Transverse colon (tissue), 4 donors: ENCODE results near the gene ZNF628. TPM values are rescaled to one million over a fixed set of nuclear protein-coding genes. Genes with fewer than 3 reads are reported as not detected.

Experiments
- DNase-seq: peaks from one replicate; pipeline ENCODE4 v3.0.0-alpha.2; 2019
- H3K27ac ChIP-seq, 4 donors: fragments of 200-600 bp; sonication (generic); 2 replicates each; pipeline ENCODE4 v1.5.1; 2016 to 2018; ENCODE audit warnings: inconsistent platforms in 4 of 4
- H3K27me3 ChIP-seq: fragments of 200-600 bp; sonication (generic); 2 replicates; pipeline ENCODE4 v1.5.1; 2017; ENCODE audit warnings: inconsistent platforms
- H3K36me3 ChIP-seq, 4 donors: fragments of 200-600 bp; sonication (generic); 2 replicates each; pipeline ENCODE4 v1.5.1; 2017 to 2019; ENCODE audit warnings: inconsistent platforms in 4 of 4
- H3K4me1 ChIP-seq, 4 donors: fragments of 200-600 bp; sonication (generic); 2 replicates each; pipeline ENCODE4 v1.5.1; 2017 to 2020; ENCODE audit warnings: inconsistent platforms in 4 of 4
- H3K4me3 ChIP-seq, 4 donors: fragments of 200-600 bp; sonication (generic); 1 replicate in 1 of 4; 2 replicates in 3 of 4; pipeline versions ENCODE4 v1.5.1 to v1.6.1; 2017 to 2019; ENCODE audit warnings: inconsistent platforms in 4 of 4
- H3K9me3 ChIP-seq, 2 donors: fragments of 200-600 bp; sonication (generic); 2 replicates each; pipeline ENCODE4 v1.5.1; 2017 to 2019; ENCODE audit warnings: inconsistent platforms in 2 of 2
- EP300 ChIP-seq: sonication (generic); formaldehyde crosslinking; IDR thresholded peaks from one replicate; pipeline ENCODE4 v1.6.1; 2017; ENCODE audit warnings: antibody characterized with exemption, low read depth
- POLR2A ChIP-seq: fragments of 450-650 bp; IDR thresholded peaks from one replicate; pipeline ENCODE4 v1.6.1; 2016; ENCODE audit warnings: antibody characterized with exemption, mild to moderate bottlenecking, moderate library complexity
- POLR2AphosphoS5 ChIP-seq, 3 donors: sonication (generic); formaldehyde crosslinking; IDR thresholded peaks; one replicate each; pipeline ENCODE4 v1.6.1; 2016; ENCODE audit warnings: antibody characterized with exemption in 3 of 3
- WGBS, 2 donors: methylation state at CpG; one replicate each; pipeline ENCODE4 v1.1.5; 2018; ENCODE audit warnings: low coverage in 1 of 2; 5-methylcytosine and 5-hydroxymethylcytosine counted together
- in situ Hi-C, 4 donors: fragments of 200-750 bp; cut with MboI; loops; one replicate each; pipeline versions ENCODE4 v1.15.0 to v1.15.1; 2017; ENCODE audit warnings: low sequenced_read_pairs in 3 of 4, low pct_ligation_motif_present in 1 of 4, low pct_unique_long_range_greater_than_20kb in 1 of 4
- intact Hi-C: fragments of 100-400 bp; cut with DNase I; formaldehyde crosslinking; loops from one replicate; pipeline ENCODE4 v1.15.1; 2023; ENCODE audit warnings: low total_unique reads
- total RNA-seq, 4 donors: library from RNA; depleted of rRNA; stranded (reverse); fragments of >200 nt; gene quantifications; one replicate each; pipeline ENCODE4 v1.1.0, GENCODE V29; 2016
- TF ChIP-seq, protein P1 (sequence below), 5 experiments: fragments of 200-600 bp in 3 of 5; fragments of 450-650 bp in 2 of 5; sonication (generic) in 3 of 5; IDR thresholded peaks; 1 replicate in 2 of 5; 2 replicates in 3 of 5; pipeline ENCODE4 v1.5.1; 2016 to 2017; ENCODE audit warnings: antibody characterized with exemption in 5 of 5, inconsistent platforms in 3 of 5, mild to moderate bottlenecking in 2 of 5, moderate library complexity in 1 of 5

The ZNF628 gene
- total RNA-seq, 4 donors from 2014 or later = 5.9 to 7.6 (median 6.4) TPM

- peaks cover 82% of the 10 kb centered on the region for H3K27me3 ChIP-seq
- intact Hi-C loops = no loop called here
- 80 to 83% methylated on average over 2 to 5 of the region's 5 CpGs for WGBS, 2 donors
- no peaks in the 10 kb centered on the region for H3K9me3 ChIP-seq
- TF ChIP-seq POLR2A = no peak
- TF ChIP-seq, protein P1, sequence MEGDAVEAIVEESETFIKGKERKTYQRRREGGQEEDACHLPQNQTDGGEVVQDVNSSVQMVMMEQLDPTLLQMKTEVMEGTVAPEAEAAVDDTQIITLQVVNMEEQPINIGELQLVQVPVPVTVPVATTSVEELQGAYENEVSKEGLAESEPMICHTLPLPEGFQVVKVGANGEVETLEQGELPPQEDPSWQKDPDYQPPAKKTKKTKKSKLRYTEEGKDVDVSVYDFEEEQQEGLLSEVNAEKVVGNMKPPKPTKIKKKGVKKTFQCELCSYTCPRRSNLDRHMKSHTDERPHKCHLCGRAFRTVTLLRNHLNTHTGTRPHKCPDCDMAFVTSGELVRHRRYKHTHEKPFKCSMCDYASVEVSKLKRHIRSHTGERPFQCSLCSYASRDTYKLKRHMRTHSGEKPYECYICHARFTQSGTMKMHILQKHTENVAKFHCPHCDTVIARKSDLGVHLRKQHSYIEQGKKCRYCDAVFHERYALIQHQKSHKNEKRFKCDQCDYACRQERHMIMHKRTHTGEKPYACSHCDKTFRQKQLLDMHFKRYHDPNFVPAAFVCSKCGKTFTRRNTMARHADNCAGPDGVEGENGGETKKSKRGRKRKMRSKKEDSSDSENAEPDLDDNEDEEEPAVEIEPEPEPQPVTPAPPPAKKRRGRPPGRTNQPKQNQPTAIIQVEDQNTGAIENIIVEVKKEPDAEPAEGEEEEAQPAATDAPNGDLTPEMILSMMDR (IDR thresholded peaks at IDR 0.05) = no peak
- no peak for TF ChIP-seq EP300
- no peak for TF ChIP-seq POLR2AphosphoS5 (IDR thresholded peaks at IDR 0.05)
- DNase-seq = no peak
- no peak overlapping the region for H3K27ac ChIP-seq
- no peak overlapping the region for H3K4me3 ChIP-seq
- H3K4me1 ChIP-seq = peaks cover 0 to 24% (median 3%) of the 10 kb centered on the region in 4 donors
- in situ Hi-C loops = no loop called here
- no peaks in the 10 kb centered on the region for H3K36me3 ChIP-seq
Observed at GRCh38 chr19:55439052-55439451, 37.4 kb upstream of the ZNF628 start.

DNA sequence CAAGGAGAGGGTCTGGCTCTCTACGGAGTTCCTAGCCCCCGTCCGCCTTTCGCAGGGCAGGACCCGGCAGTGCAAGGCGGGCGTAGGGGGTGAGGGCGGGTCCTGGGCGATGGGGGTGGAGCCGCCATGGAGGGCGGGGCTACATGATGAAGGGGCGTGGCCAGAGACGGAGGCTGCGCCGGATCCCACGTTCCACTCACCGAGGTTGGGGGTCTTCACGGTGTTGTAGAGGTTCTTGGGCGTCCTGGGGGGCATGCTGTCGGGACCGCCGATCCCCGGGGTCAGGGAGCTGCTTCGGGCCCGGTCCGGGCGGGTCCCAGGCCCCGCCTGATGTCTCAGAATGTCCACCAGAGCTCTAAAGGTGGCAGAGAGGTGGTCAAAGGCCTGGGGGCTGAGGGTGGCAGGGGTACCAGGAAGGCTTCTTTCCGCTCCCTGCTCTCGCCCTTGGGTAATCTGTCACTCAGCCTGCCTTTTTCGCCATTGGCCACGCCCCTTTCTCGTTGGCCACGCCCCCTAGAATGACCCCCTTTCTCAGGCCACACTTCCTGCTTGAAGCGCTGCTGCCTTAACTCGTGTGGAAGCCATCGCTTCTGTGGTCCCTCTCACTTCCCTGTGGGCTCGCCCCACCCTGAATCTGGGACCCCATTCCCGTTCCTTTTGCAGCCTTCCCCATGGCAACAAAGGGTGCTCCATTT is 35.9 kb upstream of the ZNF628 start:
- intact Hi-C loops (no loop called here), in situ Hi-C loops (no loop called here)
- Histone ChIP-seq H3K4me3 (no peak overlapping the region), H3K36me3 (no peaks in the 10 kb centered on the region), H3K4me1 (peaks cover 0 to 24% (median 3%) of the 10 kb centered on the region in 4 donors), H3K27me3 (peaks cover 98% of the 10 kb centered on the region), H3K27ac (no peak overlapping the region), H3K9me3 (no peaks in the 10 kb centered on the region)
- WGBS, 2 donors = 21% methylated on average over 30 of the region's 39 CpGs; no CpG with 5 or more reads in 1 of the 2 donors
- no peak for TF ChIP-seq EP300
- no peak for TF ChIP-seq POLR2AphosphoS5 (IDR thresholded peaks at IDR 0.05)
- TF ChIP-seq, protein P1 (IDR thresholded peaks at IDR 0.05) = no peak
- no peak for TF ChIP-seq POLR2A
- DNase-seq = no peak

- WGBS, 2 donors = 4 to 9% methylated on average over 8 to 21 of the region's 21 CpGs
- TF ChIP-seq POLR2AphosphoS5 (IDR thresholded peaks at IDR 0.05) = no peak
- TF ChIP-seq POLR2A = no peak
- TF ChIP-seq, protein P1 (IDR thresholded peaks at IDR 0.05) = no peak
- TF ChIP-seq EP300 = no peak
- in situ Hi-C loops = no loop called here
Observed at GRCh38 chr19:55441319-55441691, 35.1 kb upstream of the ZNF628 start.

DNA sequence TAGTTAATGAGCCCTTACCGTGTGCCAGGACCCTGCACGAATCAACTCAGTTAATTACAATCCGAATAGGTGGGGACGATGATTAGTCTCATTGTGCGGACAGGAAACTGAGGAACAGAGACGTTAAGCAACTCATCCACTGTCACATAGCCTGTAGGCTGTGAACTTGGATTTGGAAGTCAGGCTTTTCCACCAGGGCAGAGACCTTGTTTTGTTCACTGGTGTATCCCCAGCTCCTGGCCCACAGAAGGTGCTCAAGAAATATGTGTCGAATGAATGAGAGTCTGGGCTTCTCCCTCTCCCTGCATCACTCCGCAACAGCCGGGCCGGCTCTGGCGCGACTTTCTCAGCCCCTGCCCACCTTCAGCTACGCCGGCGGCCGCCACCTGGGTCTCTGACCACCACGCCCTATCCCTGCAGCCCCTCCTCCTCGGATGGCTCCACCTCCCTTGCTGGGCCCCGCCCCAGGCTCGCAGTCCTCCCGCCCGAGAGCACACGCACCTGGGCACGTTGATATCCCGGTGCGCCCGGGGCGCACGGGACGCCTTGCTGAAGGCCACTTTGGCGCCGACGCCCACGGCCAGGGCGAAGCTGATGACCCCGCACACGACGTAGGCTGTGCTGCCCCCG is 34.6 kb upstream of the ZNF628 start:
- 0 to 2% methylated on average over 3 to 31 of the region's 39 CpGs for WGBS, 2 donors
- no peak for DNase-seq
- no peak overlapping the region for H3K4me3 ChIP-seq
- TF ChIP-seq POLR2AphosphoS5 (IDR thresholded peaks at IDR 0.05) (no peak), EP300 (no peak), POLR2A (no peak)
- TF ChIP-seq, protein P1 (IDR thresholded peaks at IDR 0.05) = no peak
- no peaks in the 10 kb centered on the region for H3K9me3 ChIP-seq
- peaks cover 95% of the 10 kb centered on the region for H3K27me3 ChIP-seq
- H3K27ac ChIP-seq = no peak overlapping the region
- intact Hi-C loops (no loop called here), in situ Hi-C loops (no loop called here)
- peaks cover 0 to 24% (median 3%) of the 10 kb centered on the region in 4 donors for H3K4me1 ChIP-seq
- no peaks in the 10 kb centered on the region for H3K36me3 ChIP-seq

More at GRCh38 chr19:55441319-55441691, 35.1 kb upstream of the ZNF628 start:
- no peak for DNase-seq
- H3K27ac ChIP-seq = no peak overlapping the region
- peaks cover 0 to 24% (median 3%) of the 10 kb centered on the region in 4 donors for H3K4me1 ChIP-seq
- intact Hi-C loops = no loop called here
- no peaks in the 10 kb centered on the region for H3K9me3 ChIP-seq
- H3K4me3 ChIP-seq = no peak overlapping the region
- peaks cover 96% of the 10 kb centered on the region for H3K27me3 ChIP-seq
- H3K36me3 ChIP-seq = no peaks in the 10 kb centered on the region
